Peyer's patch (tissue), 4 donors: ENCODE measurements around the gene ARHGAP11A. TPM values are rescaled to one million over a fixed set of nuclear protein-coding genes. Genes with fewer than 3 reads are reported as not detected.

Experiments
- DNase-seq, 3 donors: peaks; one replicate each; pipeline ENCODE4 v3.0.0-alpha.2; 2017 to 2019
- H3K27ac ChIP-seq, 4 donors: fragments of 200-600 bp; sonication (generic); one replicate each; pipeline ENCODE4 v1.5.1; 2016 to 2019
- H3K27me3 ChIP-seq, 2 donors: fragments of 200-600 bp; sonication (generic); one replicate each; pipeline ENCODE4 v1.5.1; 2019
- H3K36me3 ChIP-seq, 3 donors: fragments of 200-600 bp; sonication (generic); one replicate each; pipeline ENCODE4 v1.5.1; 2016 to 2019
- H3K4me1 ChIP-seq, 4 donors: fragments of 200-600 bp; sonication (generic); one replicate each; pipeline ENCODE4 v1.5.1; 2016 to 2019
- H3K4me3 ChIP-seq, 4 donors: fragments of 200-600 bp; sonication (generic); 1 replicate in 3 of 4; 2 replicates in 1 of 4; pipeline ENCODE4 v1.5.1; 2016 to 2019; ENCODE audit warnings: mild to moderate bottlenecking in 1 of 4
- H3K9me3 ChIP-seq, 4 donors: fragments of 200-600 bp; sonication (generic); one replicate each; pipeline ENCODE4 v1.5.1; 2016 to 2019; ENCODE audit warnings: mild to moderate bottlenecking in 1 of 4
- POLR2A ChIP-seq, 2 donors: fragments of 450-650 bp; IDR thresholded peaks; one replicate each; pipeline ENCODE4 v1.5.1; 2017; ENCODE audit warnings: antibody characterized with exemption in 2 of 2, mild to moderate bottlenecking in 2 of 2, moderate library complexity in 2 of 2
- total RNA-seq, 4 donors: library from RNA; depleted of rRNA; stranded (reverse); fragments of >200 nt; gene quantifications; one replicate each; pipeline ENCODE4 v1.1.0, GENCODE V29; 2016
- TF ChIP-seq, protein P1 (sequence below), 6 experiments: fragments of 450-650 bp in 4 of 6; fragments of 200-600 bp in 2 of 6; sonication (generic) in 1 of 6; IDR thresholded peaks; one replicate each; pipeline ENCODE4 v1.5.1; 2017 to 2019; ENCODE audit warnings: antibody characterized with exemption in 6 of 6, mild to moderate bottlenecking in 3 of 6, moderate library complexity in 1 of 6

ARHGAP11A gene
- total RNA-seq, 4 donors from 2014 or later = 3.2 to 22.3 (median 6.3) TPM

DNA sequence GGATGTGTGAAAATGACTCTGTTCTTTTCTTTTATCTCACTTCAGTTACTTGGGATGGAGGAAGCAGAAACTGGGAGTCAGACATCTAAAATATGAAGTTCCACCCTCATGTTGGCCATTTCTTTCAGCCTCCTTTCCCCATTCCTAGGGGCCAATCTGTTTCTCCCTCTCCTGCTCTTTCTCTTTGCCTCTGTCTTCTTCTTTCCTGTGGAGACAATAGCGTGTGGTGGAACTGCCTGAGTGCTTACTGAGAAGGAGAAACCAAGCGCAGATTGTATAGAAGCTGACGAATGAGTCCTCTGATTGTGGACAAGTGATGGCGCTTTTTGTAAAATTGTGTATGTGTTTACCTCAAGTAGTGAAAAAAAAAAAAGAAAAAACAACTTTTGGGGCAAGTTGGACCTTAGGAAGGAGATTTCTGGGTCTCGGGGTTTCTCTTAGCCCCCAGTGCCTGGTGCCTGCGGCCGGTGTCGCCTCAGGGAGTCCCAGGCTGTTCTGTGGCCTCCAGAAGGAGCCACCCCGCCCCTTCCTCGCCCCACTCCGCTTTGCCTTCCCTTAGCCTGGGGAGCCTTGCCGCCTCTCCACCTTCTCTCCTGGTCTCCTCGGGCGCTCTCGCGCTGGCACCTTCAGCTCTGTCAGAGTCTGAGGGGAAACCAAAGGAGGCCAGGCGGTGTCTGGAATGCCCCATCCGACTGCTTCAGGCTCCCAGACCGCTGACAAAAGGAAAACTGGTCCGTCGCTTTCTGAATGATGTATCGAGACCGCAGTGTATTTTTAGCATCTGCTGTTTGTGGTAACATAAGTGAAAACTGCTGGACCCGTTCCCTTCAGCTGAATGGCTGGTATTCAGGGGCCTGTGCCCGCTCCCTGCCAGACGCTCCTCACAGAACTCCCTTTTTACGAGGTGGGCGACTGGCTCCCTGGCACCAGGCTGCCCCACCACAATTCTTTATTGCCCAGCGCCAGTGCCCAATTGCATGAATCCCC, 56.3 kb downstream of the ARHGAP11A start:
- no peak overlapping the region for H3K27ac ChIP-seq

DNA sequence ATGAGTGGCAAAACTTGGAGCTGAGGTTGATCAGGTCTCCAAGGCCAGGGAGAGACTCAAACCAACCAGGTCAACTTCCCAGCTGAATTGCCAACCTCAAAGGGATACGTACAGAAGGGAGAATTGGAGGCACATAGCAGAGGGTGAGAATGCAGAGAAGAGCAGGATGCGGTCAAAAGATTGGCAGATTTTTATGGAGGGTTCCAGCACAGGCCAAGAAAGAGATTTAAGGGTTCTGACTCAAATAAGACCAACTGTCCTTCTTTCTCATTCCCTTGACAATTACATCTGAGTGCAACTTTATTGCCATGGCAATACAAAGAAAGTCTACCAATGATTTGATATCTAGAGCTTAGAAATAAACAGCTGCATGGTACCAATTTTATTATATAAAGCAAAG, 59.4 kb downstream of the ARHGAP11A start:
- Histone ChIP-seq H3K9me3 (no peaks in the 10 kb centered on the region), H3K27me3 (no peaks in the 10 kb centered on the region), H3K4me1 (no peaks in the 10 kb centered on the region), H3K36me3 (no peaks in the 10 kb centered on the region), H3K27ac (no peak overlapping the region), H3K4me3 (no peak overlapping the region)
- DNase-seq = no peak
- TF ChIP-seq, protein P1, sequence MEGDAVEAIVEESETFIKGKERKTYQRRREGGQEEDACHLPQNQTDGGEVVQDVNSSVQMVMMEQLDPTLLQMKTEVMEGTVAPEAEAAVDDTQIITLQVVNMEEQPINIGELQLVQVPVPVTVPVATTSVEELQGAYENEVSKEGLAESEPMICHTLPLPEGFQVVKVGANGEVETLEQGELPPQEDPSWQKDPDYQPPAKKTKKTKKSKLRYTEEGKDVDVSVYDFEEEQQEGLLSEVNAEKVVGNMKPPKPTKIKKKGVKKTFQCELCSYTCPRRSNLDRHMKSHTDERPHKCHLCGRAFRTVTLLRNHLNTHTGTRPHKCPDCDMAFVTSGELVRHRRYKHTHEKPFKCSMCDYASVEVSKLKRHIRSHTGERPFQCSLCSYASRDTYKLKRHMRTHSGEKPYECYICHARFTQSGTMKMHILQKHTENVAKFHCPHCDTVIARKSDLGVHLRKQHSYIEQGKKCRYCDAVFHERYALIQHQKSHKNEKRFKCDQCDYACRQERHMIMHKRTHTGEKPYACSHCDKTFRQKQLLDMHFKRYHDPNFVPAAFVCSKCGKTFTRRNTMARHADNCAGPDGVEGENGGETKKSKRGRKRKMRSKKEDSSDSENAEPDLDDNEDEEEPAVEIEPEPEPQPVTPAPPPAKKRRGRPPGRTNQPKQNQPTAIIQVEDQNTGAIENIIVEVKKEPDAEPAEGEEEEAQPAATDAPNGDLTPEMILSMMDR (IDR thresholded peaks at IDR 0.05) = no peak
- TF ChIP-seq POLR2A (IDR thresholded peaks at IDR 0.05) = no peak

More for the DNA sequence above, 56.3 kb downstream of the ARHGAP11A start:
- H3K36me3 ChIP-seq = no peaks in the 10 kb centered on the region
- H3K4me3 ChIP-seq = no peak overlapping the region
- DNase-seq = no peak
- H3K9me3 ChIP-seq = no peaks in the 10 kb centered on the region
- no peaks in the 10 kb centered on the region for H3K27me3 ChIP-seq
- no peaks in the 10 kb centered on the region for H3K4me1 ChIP-seq
- TF ChIP-seq POLR2A (IDR thresholded peaks at IDR 0.05) = no peak
- TF ChIP-seq, protein P1 (IDR thresholded peaks at IDR 0.05) = no peak

DNA sequence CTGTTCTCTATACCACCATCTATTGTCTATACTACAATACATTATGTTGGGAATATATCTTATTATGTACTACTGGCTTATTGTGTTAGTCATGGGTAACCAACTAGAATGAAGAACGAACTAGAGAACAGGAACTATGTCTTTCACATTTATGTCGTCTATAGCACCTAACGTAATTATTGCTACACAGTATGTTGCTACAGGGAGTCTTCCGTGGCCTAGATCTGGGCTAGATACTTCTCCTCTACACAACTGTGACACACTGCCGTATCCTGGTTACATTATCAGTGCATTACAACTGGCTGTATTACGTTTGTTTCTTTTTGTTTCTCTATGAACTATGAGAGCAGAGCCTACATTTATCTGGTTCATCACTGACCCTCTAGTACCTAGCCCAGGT, 60.2 kb downstream of the ARHGAP11A start:
- TF ChIP-seq, protein P1 (IDR thresholded peaks at IDR 0.05) = no peak
- no peak for TF ChIP-seq POLR2A (IDR thresholded peaks at IDR 0.05)
- Histone ChIP-seq H3K4me1 (no peaks in the 10 kb centered on the region), H3K27ac (no peak overlapping the region), H3K36me3 (no peaks in the 10 kb centered on the region), H3K9me3 (no peaks in the 10 kb centered on the region), H3K4me3 (no peak overlapping the region), H3K27me3 (no peaks in the 10 kb centered on the region)
- DNase-seq = no peak

DNA sequence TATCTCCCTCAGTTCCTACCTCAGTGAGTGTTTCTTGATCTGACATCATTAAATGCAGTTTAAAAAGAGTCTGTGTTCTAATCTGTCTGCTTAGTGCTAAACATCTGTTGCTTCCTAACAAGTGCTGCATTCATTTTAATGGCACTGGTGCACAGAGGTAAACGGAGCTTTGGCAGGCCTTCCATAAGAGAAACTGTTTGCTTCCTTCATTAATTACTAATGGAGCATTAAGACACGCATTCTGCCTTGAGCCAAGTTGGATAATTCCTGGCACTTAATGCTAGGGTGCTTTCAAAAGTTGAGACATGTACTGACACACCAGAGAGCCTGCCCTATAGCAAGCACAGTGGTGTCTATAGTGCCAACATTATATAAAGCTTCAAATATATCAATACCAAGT, 60.9 kb downstream of the ARHGAP11A start:
- Histone ChIP-seq H3K27ac (no peak overlapping the region), H3K9me3 (no peaks in the 10 kb centered on the region), H3K27me3 (no peaks in the 10 kb centered on the region), H3K4me1 (no peaks in the 10 kb centered on the region), H3K36me3 (no peaks in the 10 kb centered on the region), H3K4me3 (no peak overlapping the region)
- TF ChIP-seq, protein P1 (IDR thresholded peaks at IDR 0.05) = no peak
- no peak for TF ChIP-seq POLR2A (IDR thresholded peaks at IDR 0.05)
- DNase-seq = no peak

DNA sequence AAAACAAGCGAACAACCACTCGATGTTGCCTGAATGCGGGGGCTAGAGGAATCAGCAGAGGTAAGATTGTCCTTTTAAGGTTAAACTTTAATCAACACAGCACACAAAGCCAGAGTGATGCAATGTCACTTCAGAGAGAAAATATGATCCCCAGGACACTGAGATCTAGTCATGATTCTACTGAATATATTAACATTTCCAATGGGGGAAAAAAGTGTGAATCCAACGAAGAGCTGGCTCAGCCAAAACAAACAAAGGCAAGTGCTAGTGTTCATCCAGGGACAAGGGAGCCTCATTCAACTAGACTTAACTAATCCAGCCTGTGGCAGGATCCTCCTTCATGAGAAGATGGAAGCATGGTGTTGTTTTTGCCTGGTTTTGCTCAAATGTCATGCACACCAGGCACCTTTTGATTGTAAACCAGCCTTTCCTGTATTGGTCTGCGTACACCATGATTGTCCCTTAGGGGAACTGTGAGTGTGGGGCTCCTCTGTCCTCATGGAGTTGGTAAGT, 62.0 kb downstream of the ARHGAP11A start:
- DNase-seq = no peak
- no peak for TF ChIP-seq POLR2A (IDR thresholded peaks at IDR 0.05)
- TF ChIP-seq, protein P1 (IDR thresholded peaks at IDR 0.05) = no peak
- Histone ChIP-seq H3K27me3 (no peaks in the 10 kb centered on the region), H3K9me3 (no peaks in the 10 kb centered on the region), H3K4me1 (no peaks in the 10 kb centered on the region), H3K36me3 (no peaks in the 10 kb centered on the region), H3K27ac (no peak overlapping the region), H3K4me3 (no peak overlapping the region)
